ENCODE data around the gene PSMG4.

The PSMG4 gene

DNA sequence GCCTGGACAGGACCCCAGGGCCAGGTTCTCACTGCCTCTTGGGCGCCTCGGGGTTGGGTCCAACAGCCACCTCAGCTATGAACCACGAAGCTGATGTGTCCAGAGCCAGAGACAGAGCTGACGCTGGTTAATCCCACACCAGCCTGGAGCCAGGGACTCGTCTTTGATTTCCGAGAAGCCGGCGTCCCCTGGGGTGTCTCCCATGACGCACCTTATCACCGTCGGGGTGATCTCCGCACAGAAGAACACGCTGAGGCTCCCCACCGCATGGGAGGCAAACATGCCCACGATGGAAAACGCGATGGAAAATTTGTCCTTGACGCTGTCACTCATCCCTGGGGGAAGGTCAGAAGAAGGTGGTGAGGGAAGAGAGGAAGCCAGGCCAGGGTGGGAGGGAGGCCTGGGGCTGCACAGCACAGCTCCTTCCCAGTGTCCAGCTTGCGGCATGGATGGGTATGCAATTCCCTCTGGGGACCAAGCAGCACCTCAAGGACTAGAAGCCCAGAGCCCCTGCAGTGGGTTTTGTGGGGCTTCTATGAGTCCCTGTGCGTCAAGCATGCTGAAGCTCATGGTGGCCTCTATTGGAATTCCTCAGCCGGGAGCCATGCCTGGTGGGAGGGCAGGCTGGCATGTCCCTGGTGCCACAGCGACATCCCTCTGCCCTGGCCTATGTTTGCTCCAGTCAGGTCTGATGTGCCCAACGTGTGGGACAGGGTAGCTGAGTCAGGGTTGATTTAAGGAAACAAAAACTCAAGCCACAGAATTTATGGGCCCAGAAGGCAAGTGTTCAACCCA, 25.1 kb downstream of the PSMG4 start:
- CTCF ChIA-PET: no interaction called here
- DNase-seq (ENCODE audit: extremely low spot score): no peak
- POLR2A ChIA-PET: interaction anchor here (0.6 kb wide), 1 partner anchor 735 kb away, joined by 3 read pairs; no protein-coding TSS in a partner anchor
- TF ChIP-seq L3MBTL2 (conservative IDR thresholded peaks at IDR 0.05) (no peak), SP1 (IDR thresholded peaks at IDR 0.05) (no peak), ARNT (IDR thresholded peaks at IDR 0.05) (no peak), FOXA1 (IDR thresholded peaks at IDR 0.05) (no peak), ELF4 (IDR thresholded peaks at IDR 0.05) (no peak)
- TF ChIP-seq, protein P1, sequence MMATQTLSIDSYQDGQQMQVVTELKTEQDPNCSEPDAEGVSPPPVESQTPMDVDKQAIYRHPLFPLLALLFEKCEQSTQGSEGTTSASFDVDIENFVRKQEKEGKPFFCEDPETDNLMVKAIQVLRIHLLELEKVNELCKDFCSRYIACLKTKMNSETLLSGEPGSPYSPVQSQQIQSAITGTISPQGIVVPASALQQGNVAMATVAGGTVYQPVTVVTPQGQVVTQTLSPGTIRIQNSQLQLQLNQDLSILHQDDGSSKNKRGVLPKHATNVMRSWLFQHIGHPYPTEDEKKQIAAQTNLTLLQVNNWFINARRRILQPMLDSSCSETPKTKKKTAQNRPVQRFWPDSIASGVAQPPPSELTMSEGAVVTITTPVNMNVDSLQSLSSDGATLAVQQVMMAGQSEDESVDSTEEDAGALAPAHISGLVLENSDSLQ (IDR thresholded peaks at IDR 0.05): no peak

- POLR2A ChIA-PET: no interaction called here
- CTCF ChIA-PET: no interaction called here
- DNase-seq (ENCODE audit: extremely low spot score): no peak
Measured at GRCh38 chr6:3284436-3284876, 25.7 kb downstream of the PSMG4 start.

GRCh38 chr6:3285049-3285639, 26.4 kb downstream of the PSMG4 start:
- no peak for DNase-seq (ENCODE audit: extremely low spot score)
- CTCF ChIA-PET: no interaction called here
- POLR2A ChIA-PET: no interaction called here
- TF ChIP-seq ZNF384 (IDR thresholded peaks at IDR 0.05) (no peak), L3MBTL2 (conservative IDR thresholded peaks at IDR 0.05) (no peak), SP1 (IDR thresholded peaks at IDR 0.05) (no peak), NFRKB (IDR thresholded peaks at IDR 0.05) (no peak), ARNT (IDR thresholded peaks at IDR 0.05) (no peak), ELF4 (IDR thresholded peaks at IDR 0.05) (no peak), TARDBP (IDR thresholded peaks at IDR 0.05) (no peak), BHLHE40 (IDR thresholded peaks at IDR 0.05; ENCODE audit: borderline replicate concordance) (no peak), FOXM1 (IDR thresholded peaks at IDR 0.05; ENCODE audit: borderline replicate concordance) (no peak), FOXK2 (IDR thresholded peaks at IDR 0.05) (no peak), FOXA1 (IDR thresholded peaks at IDR 0.05) (no peak), LEF1 (IDR thresholded peaks at IDR 0.05; ENCODE audit: borderline replicate concordance) (no peak), HDGF (IDR thresholded peaks at IDR 0.05; ENCODE audit: borderline replicate concordance) (no peak), SUZ12 (IDR thresholded peaks at IDR 0.05) (no peak), CTBP1 (IDR thresholded peaks at IDR 0.05; ENCODE audit: borderline replicate concordance) (no peak)
- TF ChIP-seq, protein P1 (IDR thresholded peaks at IDR 0.05): no peak

More at GRCh38 chr6:3284436-3284876, 25.7 kb downstream of the PSMG4 start:
- no peak for TF ChIP-seq FOXK2 (IDR thresholded peaks at IDR 0.05)

DNA sequence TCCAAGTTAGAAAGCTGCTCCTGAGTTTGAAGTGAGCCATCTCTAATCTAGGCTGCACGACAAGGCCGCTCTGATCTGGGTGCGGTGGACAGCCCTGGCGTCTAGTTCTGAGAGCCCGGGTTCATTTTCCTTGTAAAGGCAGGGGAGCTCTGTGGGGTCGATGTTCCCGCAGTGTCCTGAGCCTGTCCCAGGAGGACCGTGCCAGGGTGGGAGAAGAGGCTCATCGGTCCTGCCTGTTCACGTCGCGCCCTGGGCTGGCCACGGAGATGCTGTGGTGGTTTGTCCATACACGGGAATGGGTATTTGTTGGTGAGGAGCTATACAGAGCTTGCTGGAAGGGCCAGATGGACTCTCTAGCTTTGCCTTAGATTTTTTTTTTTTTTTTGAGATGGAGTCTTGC, 27.0 kb downstream of the PSMG4 start:
- CTCF ChIA-PET: no interaction called here
- POLR2A ChIA-PET: no interaction called here
- DNase-seq (ENCODE audit: extremely low spot score): no peak
- no peak for TF ChIP-seq ZNF384 (IDR thresholded peaks at IDR 0.05)
- TF ChIP-seq, protein P1 (IDR thresholded peaks at IDR 0.05): no peak
- TF ChIP-seq FOXM1 (IDR thresholded peaks at IDR 0.05; ENCODE audit: borderline replicate concordance): no peak
- TF ChIP-seq BHLHE40 (IDR thresholded peaks at IDR 0.05; ENCODE audit: borderline replicate concordance): no peak
- no peak for TF ChIP-seq ARNT (IDR thresholded peaks at IDR 0.05)
- no peak for TF ChIP-seq SUZ12 (IDR thresholded peaks at IDR 0.05)

- DNase-seq (ENCODE audit: extremely low spot score): no peak
- TF ChIP-seq TARDBP (IDR thresholded peaks at IDR 0.05) (no peak), FOXA1 (IDR thresholded peaks at IDR 0.05) (no peak), L3MBTL2 (conservative IDR thresholded peaks at IDR 0.05) (no peak), SP1 (IDR thresholded peaks at IDR 0.05) (no peak), ZNF384 (IDR thresholded peaks at IDR 0.05) (no peak), HDGF (IDR thresholded peaks at IDR 0.05; ENCODE audit: borderline replicate concordance) (no peak), FOXK2 (IDR thresholded peaks at IDR 0.05) (no peak), ARNT (IDR thresholded peaks at IDR 0.05) (no peak), CTBP1 (IDR thresholded peaks at IDR 0.05; ENCODE audit: borderline replicate concordance) (no peak), FOXM1 (IDR thresholded peaks at IDR 0.05; ENCODE audit: borderline replicate concordance) (no peak)
- CTCF ChIA-PET: interaction anchor here (0.6 kb wide), 1 partner anchor 157 kb away, joined by 3 read pairs; no protein-coding TSS in a partner anchor
- POLR2A ChIA-PET: no interaction called here
Measured at GRCh38 chr6:3286641-3287171, 28.0 kb downstream of the PSMG4 start.

DNA sequence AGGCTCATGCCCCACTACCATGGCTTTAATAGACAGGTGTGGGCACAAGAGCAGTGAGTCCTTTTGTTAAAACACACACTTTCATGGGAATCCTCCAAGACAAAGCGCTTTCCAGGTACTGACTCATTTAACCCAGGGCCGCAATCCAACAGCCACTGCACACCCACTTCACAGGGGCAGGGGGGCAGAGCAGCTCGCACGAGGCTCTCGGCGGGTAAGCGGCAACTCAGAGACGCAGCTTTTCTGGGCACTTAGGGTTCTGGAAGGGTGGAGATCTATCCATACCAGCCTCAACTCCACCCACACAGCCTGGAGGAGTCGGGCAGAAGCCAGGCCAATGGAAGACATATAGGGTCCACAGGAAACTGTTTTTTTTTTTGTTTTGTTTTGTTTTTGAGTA, 28.6 kb downstream of the PSMG4 start:
- ChIA-PET POLR2A (no interaction called here), CTCF (interaction anchor here (0.6 kb wide), 2 partner anchors 48 to 157 kb away, joined by 3 read pairs; no protein-coding TSS in a partner anchor)
- DNase-seq (ENCODE audit: extremely low spot score): no peak
- TF ChIP-seq, protein P1 (IDR thresholded peaks at IDR 0.05): no peak
- TF ChIP-seq FOXA1 (IDR thresholded peaks at IDR 0.05) (no peak), CTBP1 (IDR thresholded peaks at IDR 0.05; ENCODE audit: borderline replicate concordance) (no peak), TARDBP (IDR thresholded peaks at IDR 0.05) (no peak), SUZ12 (IDR thresholded peaks at IDR 0.05) (no peak), L3MBTL2 (conservative IDR thresholded peaks at IDR 0.05) (no peak), ZNF384 (IDR thresholded peaks at IDR 0.05) (no peak), FOXK2 (IDR thresholded peaks at IDR 0.05) (no peak), NFRKB (IDR thresholded peaks at IDR 0.05) (no peak), SP1 (IDR thresholded peaks at IDR 0.05) (no peak), HDGF (IDR thresholded peaks at IDR 0.05; ENCODE audit: borderline replicate concordance) (no peak), BHLHE40 (IDR thresholded peaks at IDR 0.05; ENCODE audit: borderline replicate concordance) (no peak), ARNT (IDR thresholded peaks at IDR 0.05) (no peak), LEF1 (IDR thresholded peaks at IDR 0.05; ENCODE audit: borderline replicate concordance) (no peak), FOXM1 (IDR thresholded peaks at IDR 0.05; ENCODE audit: borderline replicate concordance) (no peak), ELF4 (IDR thresholded peaks at IDR 0.05) (no peak)
